Kidney (tissue), 14 donors: ENCODE results near the gene KCNRG. TPM values are rescaled to one million over a fixed set of nuclear protein-coding genes. Genes with fewer than 3 reads are reported as not detected.

Experiments
- DNase-seq, 5 donors: peaks; one replicate each; pipeline ENCODE4 v3.0.0-alpha.2; 2013 to 2020
- FAIRE-seq: peaks from 2 replicates; lab custom pipeline; 2012; peaks lifted over from hg19 to GRCh38; lab: Jason Lieb, UNC
- H3K27ac ChIP-seq, 2 donors: one replicate each; pipeline ENCODE4 v1.7.0; 2013; ENCODE audit warnings: low read depth in 2 of 2, low read length in 2 of 2, inconsistent platforms in 1 of 2
- H3K27me3 ChIP-seq: one replicate; pipeline ENCODE4 v1.7.1; 2013; ENCODE audit warnings: low read length, inconsistent platforms; ENCODE audit not compliant: control insufficient read depth, insufficient read depth
- H3K36me3 ChIP-seq, 3 donors: one replicate each; pipeline versions ENCODE4 v1.7.0 to v1.7.1; 2013; ENCODE audit warnings: low read length in 3 of 3, control low read depth in 1 of 3, inconsistent platforms in 1 of 3; ENCODE audit not compliant: insufficient read depth in 3 of 3, control insufficient read depth in 2 of 3
- H3K4me1 ChIP-seq, 3 donors: one replicate each; pipeline versions ENCODE4 v1.7.0 to v1.7.1; 2013; ENCODE audit warnings: low read length in 3 of 3, inconsistent platforms in 1 of 3, low read depth in 1 of 3; ENCODE audit not compliant: control insufficient read depth in 2 of 3, insufficient read depth in 2 of 3
- H3K4me3 ChIP-seq, 3 donors: one replicate each; pipeline versions ENCODE4 v1.7.0 to v1.8.1; 2013; ENCODE audit warnings: low read length in 3 of 3, control low read depth in 1 of 3, inconsistent platforms in 1 of 3
- H3K9ac ChIP-seq, 3 donors: one replicate each; pipeline versions ENCODE4 v1.7.0 to v1.7.1; 2013; ENCODE audit warnings: low read length in 3 of 3, control low read depth in 1 of 3, inconsistent platforms in 1 of 3
- H3K9me3 ChIP-seq, 3 donors: one replicate each; pipeline versions ENCODE4 v1.7.0 to v1.7.1; 2013; ENCODE audit warnings: low read length in 3 of 3, control low read depth in 1 of 3, inconsistent platforms in 1 of 3; ENCODE audit not compliant: control insufficient read depth in 2 of 3, insufficient read depth in 1 of 3
- CTCF ChIP-seq: IDR thresholded peaks from 3 replicates; pipeline ENCODE4 v1.5.1; 2012; ENCODE audit warnings: mild to moderate bottlenecking, moderate library complexity, borderline replicate concordance; ENCODE audit not compliant: insufficient read depth; ENCODE audit errors: extremely low read depth
- intact Hi-C: fragments of 100-400 bp; cut with DNase I; formaldehyde crosslinking; loops from one replicate; pipeline ENCODE4 v1.11.1; 2022
- polyA plus RNA-seq: library from polyadenylated mRNA; stranded (reverse); fragments of 350-450 nt; fragmentation: Illumina TruSeq; extraction: RNeasy Lipid Tissue Mini Kit (QIAGEN cat#74804); gene quantifications from one replicate; pipeline ENCODE4 v1.2.3, GENCODE V29; 2014; ENCODE audit warnings: low read depth, low replicate concordance; ENCODE audit not compliant: insufficient read depth
- total RNA-seq: library from RNA; stranded (reverse); fragmentation: NEBNext Ultra II Directional; extraction: Animal tissue kit (Norgen Biotek cat#: 25700); gene quantifications from one replicate; pipeline ENCODE4 v1.2.1, GENCODE V29; 2021
- donor health status: control.
- donor health status: control.
- donor health status: control.
- donor health status: control.
- donor health status: control.
- donor health status: DM: yes; HTN: yes; CAD: no.
- donor health status: Normal renal cell carcinoma (clear cell type).

KCNRG gene
- total and polyA plus RNA-seq, 2 donors from 2014 or later = 0.34 to 0.69 TPM

- Histone ChIP-seq H3K36me3 (no peaks in the 10 kb centered on the region), H3K27me3 (no peaks in the 10 kb centered on the region), H3K27ac (no peak overlapping the region), H3K4me3 (no peak overlapping the region), H3K4me1 (no peaks in the 10 kb centered on the region), H3K9ac (no peak overlapping the region), H3K9me3 (no peaks in the 10 kb centered on the region)
- intact Hi-C loops = no loop called here
- DNase-seq (no peak), FAIRE-seq (no peak)
- no peak for TF ChIP-seq CTCF
Observed at GRCh38 chr13:50026788-50027473, 11.7 kb downstream of the KCNRG start.

- no peak overlapping the region for H3K4me3 ChIP-seq
- no peaks in the 10 kb centered on the region for H3K36me3 ChIP-seq
- FAIRE-seq = no peak
- intact Hi-C loops = no loop called here
- H3K27ac ChIP-seq = no peak overlapping the region
- no peak for TF ChIP-seq CTCF
- H3K9me3 ChIP-seq = no peaks in the 10 kb centered on the region
- H3K27me3 ChIP-seq = no peaks in the 10 kb centered on the region
- DNase-seq = no peak
- H3K9ac ChIP-seq = no peak overlapping the region
- no peaks in the 10 kb centered on the region for H3K4me1 ChIP-seq
Observed at GRCh38 chr13:50030315-50030714, 15.1 kb downstream of the KCNRG start.

GRCh38 chr13:50033725-50034124, 18.5 kb downstream of the KCNRG start:
- H3K36me3 ChIP-seq = no peaks in the 10 kb centered on the region
- H3K9me3 ChIP-seq = no peaks in the 10 kb centered on the region
- no peak for FAIRE-seq
- no peak for TF ChIP-seq CTCF
- no peak for DNase-seq
- no peaks in the 10 kb centered on the region for H3K4me1 ChIP-seq
- H3K9ac ChIP-seq = no peak overlapping the region
- no peak overlapping the region for H3K4me3 ChIP-seq
- H3K27me3 ChIP-seq = no peaks in the 10 kb centered on the region
- intact Hi-C loops = no loop called here
- no peak overlapping the region for H3K27ac ChIP-seq

- Histone ChIP-seq H3K4me1 (no peaks in the 10 kb centered on the region), H3K27me3 (no peaks in the 10 kb centered on the region), H3K36me3 (no peaks in the 10 kb centered on the region), H3K4me3 (no peak overlapping the region), H3K9me3 (no peaks in the 10 kb centered on the region), H3K27ac (no peak overlapping the region), H3K9ac (no peak overlapping the region)
- no peak for FAIRE-seq
- DNase-seq = no peak
- intact Hi-C loops = no loop called here
- no peak for TF ChIP-seq CTCF
Observed at GRCh38 chr13:50037788-50038187, 22.5 kb downstream of the KCNRG start.
